Endodermal cell (in vitro differentiated cells): ENCODE data around the gene KCTD17. TPM values are rescaled to one million over a fixed set of nuclear protein-coding genes. Genes with fewer than 3 reads are reported as not detected.

ENCODE experiments used
- DNase-seq: peaks from one replicate; pipeline ENCODE4 v3.0.0-alpha.2; 2017
- H3K27ac ChIP-seq: 2 replicates; pipeline ENCODE4 v1.5.1; 2013; ENCODE audit warnings: mild to moderate bottlenecking, low read depth, low read length, moderate library complexity
- H3K27me3 ChIP-seq: 2 replicates; pipeline ENCODE4 v1.6.1; 2013; ENCODE audit warnings: mild to moderate bottlenecking, low read length, moderate library complexity; ENCODE audit not compliant: insufficient read depth, control insufficient read depth, poor library complexity, severe bottlenecking
- H3K36me3 ChIP-seq: 2 replicates; pipeline ENCODE4 v1.7.0; 2013; ENCODE audit warnings: mild to moderate bottlenecking, low read length, moderate library complexity; ENCODE audit not compliant: control insufficient read depth, insufficient read depth
- H3K4me1 ChIP-seq: one replicate; pipeline ENCODE4 v1.7.0; 2013; ENCODE audit warnings: low read length; ENCODE audit not compliant: control insufficient read depth, insufficient read depth
- H3K4me3 ChIP-seq: 2 replicates; pipeline ENCODE4 v1.5.1; 2013; ENCODE audit warnings: mild to moderate bottlenecking, low read length, moderate library complexity
- H3K9ac ChIP-seq: 2 replicates; pipeline ENCODE4 v1.6.1; 2013; ENCODE audit warnings: mild to moderate bottlenecking, low read length, moderate library complexity; ENCODE audit not compliant: poor library complexity, severe bottlenecking; ENCODE audit errors: extremely low read depth
- H3K9me3 ChIP-seq: 2 replicates; pipeline ENCODE4 v1.6.1; 2013; ENCODE audit warnings: mild to moderate bottlenecking, low read length, moderate library complexity; ENCODE audit not compliant: control insufficient read depth
- H3K27ac Mint-ChIP-seq: 2 replicates; pipeline ENCODE4 v1.8.0; 2020; ENCODE audit warnings: mixed read lengths
- H3K27me3 Mint-ChIP-seq: 2 replicates; pipeline ENCODE4 v1.8.0; 2021; ENCODE audit warnings: mild to moderate bottlenecking, mixed read lengths; ENCODE audit not compliant: insufficient read depth
- H3K36me3 Mint-ChIP-seq: 2 replicates; pipeline ENCODE4 v1.8.0; 2020; ENCODE audit warnings: low read depth, mixed read lengths
- H3K4me1 Mint-ChIP-seq: 2 replicates; pipeline ENCODE4 v1.8.0; 2020; ENCODE audit warnings: mixed read lengths
- H3K4me3 Mint-ChIP-seq: 2 replicates; pipeline ENCODE4 v1.8.0; 2020; ENCODE audit warnings: mild to moderate bottlenecking, moderate library complexity, mixed read lengths
- H3K9me3 Mint-ChIP-seq: 2 replicates; pipeline ENCODE4 v1.8.0; 2020; ENCODE audit warnings: mild to moderate bottlenecking, mixed read lengths
- CTCF ChIP-seq: fragments of 200-600 bp; sonication (generic); conservative IDR thresholded peaks from 2 replicates; pipeline ENCODE4 v1.5.0; 2021; ENCODE audit warnings: antibody characterized with exemption, mild to moderate bottlenecking
- WGBS, 2 experiments: methylation state at CpG; one replicate each; pipeline versions ENCODE4 v1.1.5 to v1.1.7; 2013; ENCODE audit warnings: missing lambda C conversion rate in 2 of 2, mixed read lengths in 1 of 2; ENCODE audit not compliant: insufficient coverage in 1 of 2, insufficient read length in 1 of 2; 5-methylcytosine and 5-hydroxymethylcytosine counted together
- total RNA-seq, 2 donors: library from RNA; stranded (reverse); fragmentation: NEBNext Ultra II Directional in 1 of 2; extraction: Animal tissue kit (Norgen Biotek cat#: 25700) in 1 of 2; gene quantifications; 2 replicates in 1 of 2; 3 replicates in 1 of 2; pipeline ENCODE4 v1.2.1, GENCODE V29; 2021

KCTD17 gene
- total RNA-seq, 2 donors from 2014 or later: 35.4 to 37.0 TPM

DNA sequence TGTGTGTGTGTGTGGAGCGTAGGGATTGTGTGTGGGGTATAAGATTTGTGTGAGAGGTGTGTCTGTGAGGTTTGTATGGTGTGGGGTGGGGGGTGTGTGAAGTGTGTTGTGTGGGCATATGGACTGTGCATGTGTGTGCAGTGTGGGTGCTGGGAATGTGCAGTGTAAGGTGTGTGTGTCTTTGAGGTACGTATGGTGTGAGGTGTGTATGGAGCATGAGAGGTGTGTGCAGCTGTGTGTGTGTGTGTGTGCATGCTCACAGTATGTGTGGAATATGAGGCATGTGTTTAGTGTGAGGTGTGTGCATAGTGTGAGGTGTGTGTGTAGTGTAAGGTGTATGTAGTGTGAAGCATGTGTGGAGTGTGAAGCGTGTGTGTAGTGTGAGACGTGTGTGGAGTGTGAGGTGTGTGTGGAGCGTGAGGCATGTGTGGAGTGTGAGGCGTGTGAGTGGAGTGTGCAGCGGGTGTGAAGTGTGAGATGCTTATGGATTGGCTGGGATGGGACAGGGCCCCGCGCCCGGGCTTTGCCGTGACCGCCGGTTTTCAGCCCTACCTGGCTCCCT, 59.7 kb downstream of the KCTD17 start:
- H3K27ac ChIP-seq: no peak overlapping the region
- H3K36me3 Mint-ChIP-seq: no peaks in the 10 kb centered on the region
- no peak for DNase-seq
- H3K9ac ChIP-seq: no peak overlapping the region
- H3K4me1 ChIP-seq: peaks cover 3% of the 10 kb centered on the region
- no peaks in the 10 kb centered on the region for H3K9me3 ChIP-seq
- H3K27ac Mint-ChIP-seq: no peak overlapping the region
- peaks cover 6% of the 10 kb centered on the region for H3K4me1 Mint-ChIP-seq
- no peaks in the 10 kb centered on the region for H3K36me3 ChIP-seq
- TF ChIP-seq CTCF: no peak
- H3K27me3 ChIP-seq: no peaks in the 10 kb centered on the region
- no peak overlapping the region for H3K4me3 Mint-ChIP-seq
- WGBS, 2 experiments: 92 to 97% methylated on average over 11 to 13 of the region's 13 CpGs
- H3K4me3 ChIP-seq: no peak overlapping the region
- no peaks in the 10 kb centered on the region for H3K9me3 Mint-ChIP-seq
- H3K27me3 Mint-ChIP-seq: peaks cover 1% of the 10 kb centered on the region

- WGBS, 2 experiments: 92 to 94% methylated on average over 2 to 12 of the region's 12 CpGs
- Mint-ChIP-seq H3K9me3 (no peaks in the 10 kb centered on the region), H3K4me1 (peaks cover 6% of the 10 kb centered on the region)
Observed at GRCh38 chr22:37112084-37112728, 60.7 kb downstream of the KCTD17 start.

More at GRCh38 chr22:37112084-37112728, 60.7 kb downstream of the KCTD17 start:
- no peak overlapping the region for H3K4me3 ChIP-seq
- no peaks in the 10 kb centered on the region for H3K9me3 ChIP-seq
- peaks cover 3% of the 10 kb centered on the region for H3K4me1 ChIP-seq
- Mint-ChIP-seq H3K27me3 (peaks cover 1% of the 10 kb centered on the region), H3K27ac (no peak overlapping the region), H3K36me3 (no peaks in the 10 kb centered on the region), H3K4me3 (no peak overlapping the region)
- TF ChIP-seq CTCF: no peak
- no peak overlapping the region for H3K27ac ChIP-seq
- no peak overlapping the region for H3K9ac ChIP-seq
- DNase-seq: no peak
- H3K27me3 ChIP-seq: no peaks in the 10 kb centered on the region
- no peaks in the 10 kb centered on the region for H3K36me3 ChIP-seq

Other genes starting within 250 kb of the KCTD17 start
- not detected for gene PVALB, start 234.7 kb upstream of the KCTD17 start, total RNA-seq
- gene NCF4, start 190.7 kb upstream of the KCTD17 start, total RNA-seq: not detected
- gene CSF2RB, start 138.1 kb upstream of the KCTD17 start, total RNA-seq: not detected
- gene TST, start 32.3 kb upstream of the KCTD17 start, total RNA-seq: 10 to 100 TPM; 38.2 to 48.3 TPM
- 10 to 100 TPM; 71.7 to 74.6 TPM for gene MPST, start 32.0 kb upstream of the KCTD17 start, total RNA-seq
- under 1 TPM; 0.22 to 0.31 TPM for gene TMPRSS6, start 58.0 kb downstream of the KCTD17 start, total RNA-seq
- gene IL2RB, start 98.2 kb downstream of the KCTD17 start, total RNA-seq: under 1 TPM; 0.15 to 0.42 TPM
- gene C1QTNF6, start 136.5 kb downstream of the KCTD17 start, total RNA-seq: 10 to 100 TPM; 15.5 to 16.9 TPM
- under 1 TPM; 0.11 to 0.20 TPM for gene SSTR3, start 160.7 kb downstream of the KCTD17 start, total RNA-seq
- gene RAC2, start 192.5 kb downstream of the KCTD17 start, total RNA-seq: 1 to 10 TPM; 4.5 to 5.6 TPM
- not detected for gene CYTH4, start 230.8 kb downstream of the KCTD17 start, total RNA-seq